Erythroblast (primary cell): ENCODE results near the gene NUDT5.

ENCODE experiments used
- GATA1 ChIP-seq: IDR thresholded peaks from 2 replicates; pipeline ENCODE4 v1.6.1; 2011; ENCODE audit warnings: low read depth, mild to moderate bottlenecking, control low read depth, low read length, moderate library complexity
- POLR2A ChIP-seq: IDR thresholded peaks from 2 replicates; pipeline ENCODE4 v1.6.1; 2011; ENCODE audit warnings: mild to moderate bottlenecking, low read length

- no peak for TF ChIP-seq POLR2A
- TF ChIP-seq GATA1 = no peak
These were observed 16.8 kb upstream of the NUDT5 start for GRCh38 chr10:12212454-12212853.
